Measurements from ENCODE around the gene STAC. TPM values are rescaled to one million over a fixed set of nuclear protein-coding genes. Genes with fewer than 3 reads are reported as not detected.

Gene STAC
- total and polyA plus RNA-seq, 2 donors (not counting 3 experiments of a cell fraction or from before 2014, with no cell fraction given), result 0.03 to 0.88 TPM

GRCh38 chr3:36367912-36368573 is 12.3 kb upstream of the STAC start:
- Histone ChIP-seq H3K27ac (ENCODE audit: insufficient read depth, low read depth, low read length) (no peak overlapping the region), H3K27me3 (ENCODE audit: control insufficient read depth in 2 of 2, insufficient read depth in 2 of 2, low read length in 2 of 2) (no peaks in the 10 kb centered on the region), H3K9me1 (replicated peaks; ENCODE audit: control insufficient read depth, extremely low read depth, insufficient read depth, low read length) (no peaks in the 10 kb centered on the region), H3K36me3 (ENCODE audit: control insufficient read depth in 2 of 2, extremely low read depth in 1 of 2, insufficient read depth in 2 of 2, low read length in 2 of 2) (no peaks in the 10 kb centered on the region), H3K9me3 (replicated peaks; ENCODE audit: control insufficient read depth, insufficient read depth, low read length) (no peaks in the 10 kb centered on the region), H3K9ac (replicated peaks; ENCODE audit: extremely low read depth, insufficient read depth, low read length) (no peak overlapping the region), H2AFZ (ENCODE audit: low read depth, low read length) (no peak overlapping the region), H4K20me1 (replicated peaks; ENCODE audit: control insufficient read depth, extremely low read depth, insufficient read depth, low read length) (no peaks in the 10 kb centered on the region), H3K4me1 (ENCODE audit: control insufficient read depth, extremely low read depth, insufficient read depth, low read length) (peaks cover 2% of the 10 kb centered on the region), H3K79me2 (ENCODE audit: control insufficient read depth, insufficient read depth, low read length) (no peaks in the 10 kb centered on the region), H3K4me2 (ENCODE audit: insufficient read depth, low read length) (no peak overlapping the region), H3K4me3 (replicated peaks in 1 of 3; ENCODE audit: insufficient read depth in 1 of 3, low read depth in 1 of 3, low read length in 3 of 3) (no peak overlapping the region)
- BruUV-seq (replicated peaks), result no TSS peak
- intact Hi-C loops (cut with micrococcal nuclease) (no loop called here), dilution Hi-C loops (cut with MboI; ENCODE audit: extremely low pct_ligation_motif_present, low sequenced_read_pairs) (no loop called here)
- POLR2A ChIA-PET, result no interaction called here
- CTCF ChIA-PET, result no interaction called here
- no peak for FAIRE-seq
- no peak for TF ChIP-seq EZH2 (IDR thresholded peaks at IDR 0.05; ENCODE audit: borderline replicate concordance, low read depth, low read length, severe bottlenecking)
- TF ChIP-seq FOS (IDR thresholded peaks at IDR 0.05; ENCODE audit: borderline replicate concordance, insufficient read depth, low read length), result no peak
- TF ChIP-seq CTCF (IDR thresholded peaks at IDR 0.05; ENCODE audit: extremely low read depth in 1 of 2, insufficient read depth in 1 of 2, low read depth in 1 of 2, low read length in 2 of 2), result no peak
- TF ChIP-seq, protein P1, sequence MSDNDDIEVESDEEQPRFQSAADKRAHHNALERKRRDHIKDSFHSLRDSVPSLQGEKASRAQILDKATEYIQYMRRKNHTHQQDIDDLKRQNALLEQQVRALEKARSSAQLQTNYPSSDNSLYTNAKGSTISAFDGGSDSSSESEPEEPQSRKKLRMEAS (IDR thresholded peaks at IDR 0.05; ENCODE audit: insufficient read depth, insufficient read length), result no peak
- TF ChIP-seq MYC (IDR thresholded peaks at IDR 0.05; ENCODE audit: low read depth, low read length), result no peak
- no peak for TF ChIP-seq JUN (IDR thresholded peaks at IDR 0.05; ENCODE audit: borderline replicate concordance, insufficient read depth, insufficient read length, low read depth)
- TF ChIP-seq GATA2 (IDR thresholded peaks at IDR 0.05; ENCODE audit: insufficient read depth, insufficient read length, low read depth, low read length), result no peak
- no peak for TF ChIP-seq POLR2A (IDR thresholded peaks at IDR 0.05; ENCODE audit: low read depth, low read length)
- TF ChIP-seq POLR2AphosphoS5 (IDR thresholded peaks at IDR 0.05; ENCODE audit: insufficient read depth, low read depth, low read length), result no peak
- DNase-seq (ENCODE audit: low read depth, low spot score), result no peak

All from endothelial cell of umbilical vein (primary cell).